ENCODE measurements around the gene JSRP1. TPM values are rescaled to one million over a fixed set of nuclear protein-coding genes. Genes with fewer than 3 reads are reported as not detected.

Gene JSRP1
- total and polyA plus RNA-seq, 4 donors, result 0.25 to 0.45 (median 0.39) TPM; not detected in 1

DNA sequence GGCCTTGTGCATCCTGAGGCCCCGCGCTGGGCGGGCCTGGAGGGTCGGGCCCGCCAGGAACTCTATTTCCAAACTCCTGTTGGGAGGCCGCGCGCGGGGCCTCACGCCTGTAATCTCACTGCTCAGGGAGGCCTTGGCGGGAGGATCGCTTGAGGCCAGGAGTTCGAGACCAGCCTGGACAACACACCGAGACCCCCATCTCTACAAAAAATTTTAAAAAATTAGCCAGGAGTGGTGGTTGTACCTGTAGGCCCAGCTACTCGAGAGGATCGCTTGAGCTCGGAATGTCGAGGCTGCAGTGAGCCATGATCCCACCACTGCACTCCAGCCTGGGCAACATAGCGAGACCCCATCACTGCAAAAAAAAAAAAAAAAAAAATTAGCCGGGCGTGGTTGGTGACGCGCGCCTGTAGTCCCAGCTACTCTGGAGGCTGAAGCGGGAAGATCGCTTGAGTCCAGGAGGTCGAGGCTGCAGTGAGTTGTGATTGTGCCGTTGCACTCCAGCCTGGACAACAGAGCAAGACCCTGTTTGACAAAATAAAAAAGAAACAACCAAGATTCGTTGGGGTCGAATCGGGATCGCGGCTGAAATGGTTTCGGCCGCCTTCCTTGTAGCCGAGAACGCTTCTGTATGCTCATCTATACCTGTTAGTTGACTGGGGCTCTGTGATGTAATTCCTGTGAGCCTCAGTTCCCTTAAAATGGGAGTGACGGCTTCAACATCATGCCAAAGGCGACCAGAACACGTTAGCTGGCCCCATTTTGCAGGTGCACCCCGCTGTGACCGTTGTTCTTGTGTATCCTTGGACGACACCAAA, 19.0 kb downstream of the JSRP1 start:
- no peak for TF ChIP-seq JUND (IDR thresholded peaks at IDR 0.05)
- no peak for TF ChIP-seq HNF4A (conservative IDR thresholded peaks at IDR 0.05)
- no peak for TF ChIP-seq RAD21 (IDR thresholded peaks at IDR 0.05)
- no peak for TF ChIP-seq NR2F2 (IDR thresholded peaks at IDR 0.05)
- TF ChIP-seq TAF1 (conservative IDR thresholded peaks at IDR 0.05), result no peak
- TF ChIP-seq FOXA1 (IDR thresholded peaks at IDR 0.05), result no peak
- TF ChIP-seq, protein P1, sequence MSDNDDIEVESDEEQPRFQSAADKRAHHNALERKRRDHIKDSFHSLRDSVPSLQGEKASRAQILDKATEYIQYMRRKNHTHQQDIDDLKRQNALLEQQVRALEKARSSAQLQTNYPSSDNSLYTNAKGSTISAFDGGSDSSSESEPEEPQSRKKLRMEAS (IDR thresholded peaks at IDR 0.05), result no peak
- TF ChIP-seq, protein P2, sequence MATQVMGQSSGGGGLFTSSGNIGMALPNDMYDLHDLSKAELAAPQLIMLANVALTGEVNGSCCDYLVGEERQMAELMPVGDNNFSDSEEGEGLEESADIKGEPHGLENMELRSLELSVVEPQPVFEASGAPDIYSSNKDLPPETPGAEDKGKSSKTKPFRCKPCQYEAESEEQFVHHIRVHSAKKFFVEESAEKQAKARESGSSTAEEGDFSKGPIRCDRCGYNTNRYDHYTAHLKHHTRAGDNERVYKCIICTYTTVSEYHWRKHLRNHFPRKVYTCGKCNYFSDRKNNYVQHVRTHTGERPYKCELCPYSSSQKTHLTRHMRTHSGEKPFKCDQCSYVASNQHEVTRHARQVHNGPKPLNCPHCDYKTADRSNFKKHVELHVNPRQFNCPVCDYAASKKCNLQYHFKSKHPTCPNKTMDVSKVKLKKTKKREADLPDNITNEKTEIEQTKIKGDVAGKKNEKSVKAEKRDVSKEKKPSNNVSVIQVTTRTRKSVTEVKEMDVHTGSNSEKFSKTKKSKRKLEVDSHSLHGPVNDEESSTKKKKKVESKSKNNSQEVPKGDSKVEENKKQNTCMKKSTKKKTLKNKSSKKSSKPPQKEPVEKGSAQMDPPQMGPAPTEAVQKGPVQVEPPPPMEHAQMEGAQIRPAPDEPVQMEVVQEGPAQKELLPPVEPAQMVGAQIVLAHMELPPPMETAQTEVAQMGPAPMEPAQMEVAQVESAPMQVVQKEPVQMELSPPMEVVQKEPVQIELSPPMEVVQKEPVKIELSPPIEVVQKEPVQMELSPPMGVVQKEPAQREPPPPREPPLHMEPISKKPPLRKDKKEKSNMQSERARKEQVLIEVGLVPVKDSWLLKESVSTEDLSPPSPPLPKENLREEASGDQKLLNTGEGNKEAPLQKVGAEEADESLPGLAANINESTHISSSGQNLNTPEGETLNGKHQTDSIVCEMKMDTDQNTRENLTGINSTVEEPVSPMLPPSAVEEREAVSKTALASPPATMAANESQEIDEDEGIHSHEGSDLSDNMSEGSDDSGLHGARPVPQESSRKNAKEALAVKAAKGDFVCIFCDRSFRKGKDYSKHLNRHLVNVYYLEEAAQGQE (IDR thresholded peaks at IDR 0.05), result no peak
- TF ChIP-seq RXRA (IDR thresholded peaks at IDR 0.05), result no peak
- TF ChIP-seq SP1 (IDR thresholded peaks at IDR 0.05), result no peak
- no peak for TF ChIP-seq GABPA (IDR thresholded peaks at IDR 0.05 in 1 of 2, conservative IDR thresholded peaks at IDR 0.05 in 1 of 2)
- TF ChIP-seq HNF4G (IDR thresholded peaks at IDR 0.05), result no peak
- TF ChIP-seq, protein P3, sequence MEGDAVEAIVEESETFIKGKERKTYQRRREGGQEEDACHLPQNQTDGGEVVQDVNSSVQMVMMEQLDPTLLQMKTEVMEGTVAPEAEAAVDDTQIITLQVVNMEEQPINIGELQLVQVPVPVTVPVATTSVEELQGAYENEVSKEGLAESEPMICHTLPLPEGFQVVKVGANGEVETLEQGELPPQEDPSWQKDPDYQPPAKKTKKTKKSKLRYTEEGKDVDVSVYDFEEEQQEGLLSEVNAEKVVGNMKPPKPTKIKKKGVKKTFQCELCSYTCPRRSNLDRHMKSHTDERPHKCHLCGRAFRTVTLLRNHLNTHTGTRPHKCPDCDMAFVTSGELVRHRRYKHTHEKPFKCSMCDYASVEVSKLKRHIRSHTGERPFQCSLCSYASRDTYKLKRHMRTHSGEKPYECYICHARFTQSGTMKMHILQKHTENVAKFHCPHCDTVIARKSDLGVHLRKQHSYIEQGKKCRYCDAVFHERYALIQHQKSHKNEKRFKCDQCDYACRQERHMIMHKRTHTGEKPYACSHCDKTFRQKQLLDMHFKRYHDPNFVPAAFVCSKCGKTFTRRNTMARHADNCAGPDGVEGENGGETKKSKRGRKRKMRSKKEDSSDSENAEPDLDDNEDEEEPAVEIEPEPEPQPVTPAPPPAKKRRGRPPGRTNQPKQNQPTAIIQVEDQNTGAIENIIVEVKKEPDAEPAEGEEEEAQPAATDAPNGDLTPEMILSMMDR (IDR thresholded peaks at IDR 0.05; ENCODE audit: low read depth, low read length, missing input control), result no peak
- TF ChIP-seq, protein P4, sequence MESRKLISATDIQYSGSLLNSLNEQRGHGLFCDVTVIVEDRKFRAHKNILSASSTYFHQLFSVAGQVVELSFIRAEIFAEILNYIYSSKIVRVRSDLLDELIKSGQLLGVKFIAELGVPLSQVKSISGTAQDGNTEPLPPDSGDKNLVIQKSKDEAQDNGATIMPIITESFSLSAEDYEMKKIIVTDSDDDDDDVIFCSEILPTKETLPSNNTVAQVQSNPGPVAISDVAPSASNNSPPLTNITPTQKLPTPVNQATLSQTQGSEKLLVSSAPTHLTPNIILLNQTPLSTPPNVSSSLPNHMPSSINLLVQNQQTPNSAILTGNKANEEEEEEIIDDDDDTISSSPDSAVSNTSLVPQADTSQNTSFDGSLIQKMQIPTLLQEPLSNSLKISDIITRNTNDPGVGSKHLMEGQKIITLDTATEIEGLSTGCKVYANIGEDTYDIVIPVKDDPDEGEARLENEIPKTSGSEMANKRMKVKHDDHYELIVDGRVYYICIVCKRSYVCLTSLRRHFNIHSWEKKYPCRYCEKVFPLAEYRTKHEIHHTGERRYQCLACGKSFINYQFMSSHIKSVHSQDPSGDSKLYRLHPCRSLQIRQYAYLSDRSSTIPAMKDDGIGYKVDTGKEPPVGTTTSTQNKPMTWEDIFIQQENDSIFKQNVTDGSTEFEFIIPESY (IDR thresholded peaks at IDR 0.05), result no peak
- no peak for TF ChIP-seq YY1 (IDR thresholded peaks at IDR 0.05)
- H3K27me3 ChIP-seq (ENCODE audit: control insufficient read depth in 4 of 4, insufficient read depth in 4 of 4, low read length in 3 of 4), result no peaks in the 10 kb centered on the region
- H3K9me3 ChIP-seq (ENCODE audit: control insufficient read depth in 4 of 4, low read length in 3 of 4), result no peaks in the 10 kb centered on the region
- H3K36me3 ChIP-seq (ENCODE audit: control insufficient read depth in 4 of 4, insufficient read depth in 3 of 4, low read depth in 1 of 4, low read length in 3 of 4), result peaks cover 0 to 4% (median 0%) of the 10 kb centered on the region in 4 donors
- 44% methylated on average over 43 of the region's 43 CpGs for WGBS
- peak overlapping the region; percentile 78 to 86 for H3K9ac ChIP-seq (ENCODE audit: low read depth in 1 of 2, low read length in 2 of 2)
- DNase-seq (ENCODE audit: low spot score), result no peak
- peaks cover 24 to 61% (median 52%) of the 10 kb centered on the region in 4 donors for H3K4me1 ChIP-seq (ENCODE audit: control insufficient read depth in 4 of 4, insufficient read depth in 4 of 4, low read length in 3 of 4)
- peak overlapping the region; percentile 97 to 100 for H3K27ac ChIP-seq (ENCODE audit: low read depth in 1 of 2, low read length in 2 of 2)
- peak overlapping the region; percentile 83 to 98 (median 89) for H3K4me3 ChIP-seq (ENCODE audit: low read depth in 1 of 3, low read length in 3 of 3)
